A673 (cell line): ENCODE measurements around the gene EML2.

Experiments used
- EZH2 ChIP-seq: fragments of 200-600 bp; sonication (generic); IDR thresholded peaks from 2 replicates; pipeline ENCODE4 v1.6.1; 2017; ENCODE audit warnings: borderline replicate concordance, low read depth, mild to moderate bottlenecking, mixed read lengths, antibody characterized with exemption, low read length; ENCODE audit not compliant: poor library complexity, severe bottlenecking
- TF ChIP-seq, protein P1 (sequence below): fragments of 300-800, 200-600 bp; sonication (generic); conservative IDR thresholded peaks from 2 replicates; pipeline ENCODE4 v1.5.1; 2017; ENCODE audit warnings: low read depth, mild to moderate bottlenecking, antibody characterized with exemption, low read length, moderate library complexity, mixed read lengths

DNA sequence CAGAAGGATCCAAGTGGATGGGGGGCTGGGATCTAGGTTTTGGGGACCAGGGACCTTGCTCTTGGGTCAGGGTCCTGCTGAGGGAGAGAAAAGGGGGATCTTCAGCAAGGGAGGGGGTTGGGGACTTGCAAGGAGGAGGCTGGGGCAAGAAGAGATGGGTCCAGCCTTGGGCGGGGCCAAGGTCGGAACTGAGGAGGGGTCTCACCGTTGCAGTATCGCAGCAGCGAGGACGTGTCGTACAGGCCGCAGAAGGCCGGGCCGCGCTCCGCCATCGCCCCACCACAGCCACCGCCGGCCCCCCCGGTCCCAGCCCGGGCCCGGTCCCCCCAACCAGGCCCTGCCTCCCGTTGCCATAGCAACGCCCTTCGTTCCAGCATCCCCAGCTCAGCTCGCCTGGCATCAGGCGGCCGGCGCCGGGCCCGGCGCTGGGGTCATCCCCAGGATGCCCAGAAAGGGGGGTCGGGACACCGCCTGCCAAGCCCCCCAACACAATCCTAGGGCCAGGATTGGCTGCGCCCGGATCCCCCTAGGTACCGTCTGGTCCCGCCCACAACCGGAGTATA, 6.0 kb upstream of the EML2 start:
- TF ChIP-seq, protein P1, sequence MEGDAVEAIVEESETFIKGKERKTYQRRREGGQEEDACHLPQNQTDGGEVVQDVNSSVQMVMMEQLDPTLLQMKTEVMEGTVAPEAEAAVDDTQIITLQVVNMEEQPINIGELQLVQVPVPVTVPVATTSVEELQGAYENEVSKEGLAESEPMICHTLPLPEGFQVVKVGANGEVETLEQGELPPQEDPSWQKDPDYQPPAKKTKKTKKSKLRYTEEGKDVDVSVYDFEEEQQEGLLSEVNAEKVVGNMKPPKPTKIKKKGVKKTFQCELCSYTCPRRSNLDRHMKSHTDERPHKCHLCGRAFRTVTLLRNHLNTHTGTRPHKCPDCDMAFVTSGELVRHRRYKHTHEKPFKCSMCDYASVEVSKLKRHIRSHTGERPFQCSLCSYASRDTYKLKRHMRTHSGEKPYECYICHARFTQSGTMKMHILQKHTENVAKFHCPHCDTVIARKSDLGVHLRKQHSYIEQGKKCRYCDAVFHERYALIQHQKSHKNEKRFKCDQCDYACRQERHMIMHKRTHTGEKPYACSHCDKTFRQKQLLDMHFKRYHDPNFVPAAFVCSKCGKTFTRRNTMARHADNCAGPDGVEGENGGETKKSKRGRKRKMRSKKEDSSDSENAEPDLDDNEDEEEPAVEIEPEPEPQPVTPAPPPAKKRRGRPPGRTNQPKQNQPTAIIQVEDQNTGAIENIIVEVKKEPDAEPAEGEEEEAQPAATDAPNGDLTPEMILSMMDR, result no peak
- TF ChIP-seq EZH2, result no peak
